Measurements from ENCODE around the gene DCLRE1C.
A peak's percentile ranks its signal among the peaks of the same experiment; 100 is the strongest.
"Not testable (repeated sequence)": the region's sequence is repeated elsewhere in the genome, so short reads cannot be mapped to it uniquely, and the experiment has no call there.

DCLRE1C gene

GRCh38 chr10:14967897-14968296 lies 14.0 kb upstream of the DCLRE1C start:
- Histone ChIP-seq H3K9me3 (ENCODE audit: low read length) (no peaks in the 10 kb centered on the region), H3K36me3 (ENCODE audit: insufficient read depth, low read length) (no peaks in the 10 kb centered on the region), H3K4me1 (ENCODE audit: insufficient read depth, low read length) (no peaks in the 10 kb centered on the region), H3K27me3 (ENCODE audit: control insufficient read depth in 1 of 2, insufficient read depth in 2 of 2, low read length in 2 of 2) (no peaks in the 10 kb centered on the region), H3K27ac (ENCODE audit: low read depth, low read length) (no peak overlapping the region), H3K9ac (ENCODE audit: low read length) (no peak overlapping the region), H3K4me3 (ENCODE audit: low read depth in 1 of 2, low read length in 2 of 2) (no peak overlapping the region)

DNA sequence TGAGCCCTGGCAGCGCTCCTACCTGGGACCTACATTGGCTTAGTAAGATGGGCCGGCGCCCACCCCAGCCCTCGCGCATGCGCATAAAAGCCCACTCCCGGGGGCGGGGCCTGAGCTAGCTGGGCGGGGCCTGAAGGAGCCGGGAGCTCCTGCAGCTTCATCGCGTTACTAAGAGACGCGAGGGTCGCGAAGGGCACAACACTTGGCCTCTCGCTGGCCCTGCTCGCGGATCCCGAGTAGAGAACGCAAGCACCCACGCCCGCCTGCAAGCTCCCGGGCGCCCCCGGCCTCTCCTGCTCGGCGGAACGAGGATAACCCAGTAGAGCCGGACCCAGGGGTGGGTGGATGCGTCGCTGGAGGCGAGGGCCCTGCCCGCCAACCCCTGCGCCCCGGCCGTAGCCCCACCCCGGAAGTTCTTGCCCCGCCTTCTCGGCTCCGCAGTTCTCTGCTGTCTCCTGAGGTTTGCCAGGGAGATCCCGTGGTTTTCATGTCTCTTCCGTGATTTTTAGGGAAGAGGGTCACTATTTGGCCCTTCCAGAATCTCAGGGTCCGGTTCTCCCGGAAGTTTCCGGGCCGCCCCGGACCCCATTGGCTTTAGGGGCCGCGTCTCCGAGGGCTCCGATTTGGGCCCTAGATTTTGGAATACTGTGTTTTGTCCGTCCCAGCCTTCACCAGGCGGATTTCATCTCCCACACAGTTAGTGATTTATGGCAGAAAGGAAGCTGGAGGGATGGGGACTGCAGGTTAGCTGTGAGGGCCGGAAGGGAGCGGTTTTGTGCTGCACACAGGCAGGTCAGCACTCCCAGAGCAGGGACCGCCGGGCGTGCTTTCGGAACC lies 5.5 kb upstream of the DCLRE1C start, which contains the start of gene MEIG1:
MEIG1 (plus strand) TSS at position 168 of the 837 bp plus-strand sequence. CDS start 7,081 bp downstream, outside the sequence.
- no peaks in the 10 kb centered on the region for H3K4me1 ChIP-seq (ENCODE audit: insufficient read depth, low read length)
- H3K27me3 ChIP-seq (ENCODE audit: control insufficient read depth in 1 of 2, insufficient read depth in 2 of 2, low read length in 2 of 2) = no peaks in the 10 kb centered on the region
- no peaks in the 10 kb centered on the region for H3K9me3 ChIP-seq (ENCODE audit: low read length)
- H3K9ac ChIP-seq (ENCODE audit: low read length) = peak within 1 kb of the TSS; percentile 83
- H3K27ac ChIP-seq (ENCODE audit: low read depth, low read length) = peak within 1 kb of the TSS; percentile 83
- H3K36me3 ChIP-seq (ENCODE audit: insufficient read depth, low read length) = no peaks in the 10 kb centered on the region
- peak within 1 kb of the TSS; percentile 63 to 90 for H3K4me3 ChIP-seq (ENCODE audit: low read depth in 1 of 2, low read length in 2 of 2)

- Histone ChIP-seq H3K4me1 (ENCODE audit: insufficient read depth, low read length) (no peaks in the 10 kb centered on the region), H3K4me3 (ENCODE audit: low read depth in 1 of 2, low read length in 2 of 2) (peak overlapping the region; percentile 63 to 90), H3K9me3 (ENCODE audit: low read length) (no peaks in the 10 kb centered on the region), H3K36me3 (ENCODE audit: insufficient read depth, low read length) (no peaks in the 10 kb centered on the region), H3K9ac (ENCODE audit: low read length) (no peak overlapping the region), H3K27ac (ENCODE audit: low read depth, low read length) (peak overlapping the region; percentile 83), H3K27me3 (ENCODE audit: control insufficient read depth in 1 of 2, insufficient read depth in 2 of 2, low read length in 2 of 2) (no peaks in the 10 kb centered on the region)
Observed at GRCh38 chr10:14958872-14959220, 5.0 kb upstream of the DCLRE1C start.

DNA sequence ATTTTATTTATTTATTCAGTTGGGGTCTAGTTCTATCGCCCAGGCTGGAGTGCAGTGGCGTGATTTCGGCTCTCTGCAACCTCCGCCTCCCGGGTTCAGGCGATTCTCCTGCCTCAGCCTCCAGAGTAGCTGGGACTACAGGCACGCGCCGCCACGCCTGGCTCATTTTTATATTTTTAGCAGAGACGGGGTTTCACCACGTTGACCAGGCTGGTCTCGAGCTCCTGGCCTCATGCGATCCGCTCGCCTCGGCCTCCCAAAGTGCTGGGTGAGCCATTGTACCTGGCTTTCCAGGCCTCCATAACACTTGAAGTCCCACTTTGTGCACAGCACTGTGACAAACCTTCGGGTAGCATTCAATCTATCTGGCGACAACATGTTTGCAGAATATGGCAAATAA lies 1.0 kb upstream of the DCLRE1C start:
- no peaks in the 10 kb centered on the region for H3K36me3 ChIP-seq (ENCODE audit: insufficient read depth, low read length)
- peaks cover 9% of the 10 kb centered on the region for H3K4me1 ChIP-seq (ENCODE audit: insufficient read depth, low read length)
- no peak overlapping the region for H3K4me3 ChIP-seq (ENCODE audit: low read depth in 1 of 2, low read length in 2 of 2)
- no peaks in the 10 kb centered on the region for H3K9me3 ChIP-seq (ENCODE audit: low read length)
- no peak overlapping the region for H3K9ac ChIP-seq (ENCODE audit: low read length)
- H3K27ac ChIP-seq (ENCODE audit: low read depth, low read length) = no peak overlapping the region
- no peaks in the 10 kb centered on the region for H3K27me3 ChIP-seq (ENCODE audit: control insufficient read depth in 1 of 2, insufficient read depth in 2 of 2, low read length in 2 of 2)

DNA sequence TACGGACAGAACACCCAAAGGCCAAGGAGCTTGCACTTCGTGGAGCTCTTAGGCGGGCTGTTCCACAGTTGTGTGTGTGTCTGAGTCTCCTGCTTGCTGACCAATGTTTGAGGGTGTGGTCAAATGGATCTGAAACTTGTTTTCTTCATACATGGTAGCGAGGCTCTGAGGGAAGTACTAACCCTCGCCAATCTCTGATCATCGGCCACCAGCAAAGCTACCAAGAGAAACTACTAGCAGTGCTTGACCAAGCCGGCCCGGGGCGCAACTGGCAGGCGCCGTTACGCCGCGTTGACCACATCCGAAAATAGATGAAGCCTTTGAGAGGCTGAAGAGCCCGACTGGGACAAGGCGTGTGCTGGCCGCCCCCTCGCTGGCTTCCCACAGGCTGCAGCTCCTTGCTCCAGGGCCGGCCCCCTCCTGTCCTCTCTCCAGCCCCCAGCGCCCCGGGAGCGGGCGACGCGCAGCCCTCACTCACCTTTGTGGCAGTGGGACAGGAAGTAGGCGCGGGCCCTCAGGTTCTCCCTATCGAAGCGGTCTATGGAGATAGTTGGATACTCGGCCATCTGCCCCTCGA lies 384 bp downstream of the DCLRE1C start:
- peak overlapping the region; percentile 72 to 99 for H3K4me3 ChIP-seq (ENCODE audit: low read depth in 1 of 2, low read length in 2 of 2)
- no peaks in the 10 kb centered on the region for H3K27me3 ChIP-seq (ENCODE audit: control insufficient read depth in 1 of 2, insufficient read depth in 2 of 2, low read length in 2 of 2)
- H3K36me3 ChIP-seq (ENCODE audit: insufficient read depth, low read length) = no peaks in the 10 kb centered on the region
- no peaks in the 10 kb centered on the region for H3K9me3 ChIP-seq (ENCODE audit: low read length)
- peak overlapping the region; percentile 93 for H3K27ac ChIP-seq (ENCODE audit: low read depth, low read length)
- H3K9ac ChIP-seq (ENCODE audit: low read length) = peak overlapping the region; percentile 40
- peaks cover 9% of the 10 kb centered on the region for H3K4me1 ChIP-seq (ENCODE audit: insufficient read depth, low read length)

DNA sequence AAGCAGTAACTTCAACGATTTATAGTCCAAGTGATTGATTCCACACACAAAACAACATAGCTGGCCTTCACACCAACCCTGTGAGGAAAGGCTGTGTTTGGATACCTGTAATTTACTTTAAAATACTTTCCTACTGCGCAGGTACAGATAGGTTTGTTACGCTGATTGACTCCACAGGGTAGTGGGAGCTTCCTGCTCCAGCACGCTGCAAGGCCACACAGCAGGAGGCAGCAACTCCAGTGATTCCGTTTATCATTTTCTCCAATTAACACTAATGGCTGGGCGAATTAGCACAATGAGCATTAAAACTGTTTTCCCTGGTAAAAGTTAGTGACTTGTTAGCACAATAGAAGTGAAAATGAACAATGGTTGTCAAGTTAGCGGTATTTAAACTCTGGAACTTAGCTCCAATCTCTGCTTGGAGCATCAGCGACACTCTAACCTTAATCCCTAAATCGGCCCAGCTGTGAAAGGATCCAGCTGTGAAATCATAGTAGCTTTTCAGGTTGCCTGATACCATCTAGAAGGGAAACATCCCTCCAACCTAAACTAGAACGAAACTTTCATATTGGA lies 959 bp downstream of the DCLRE1C start:
- Histone ChIP-seq H3K9ac (ENCODE audit: low read length) (peak overlapping the region; percentile 40), H3K9me3 (ENCODE audit: low read length) (no peaks in the 10 kb centered on the region), H3K4me1 (ENCODE audit: insufficient read depth, low read length) (peaks cover 9% of the 10 kb centered on the region), H3K27ac (ENCODE audit: low read depth, low read length) (peak overlapping the region; percentile 93), H3K36me3 (ENCODE audit: insufficient read depth, low read length) (no peaks in the 10 kb centered on the region), H3K4me3 (ENCODE audit: low read depth in 1 of 2, low read length in 2 of 2) (peak overlapping the region; percentile 72 to 99), H3K27me3 (ENCODE audit: control insufficient read depth in 1 of 2, insufficient read depth in 2 of 2, low read length in 2 of 2) (no peaks in the 10 kb centered on the region)

- no peaks in the 10 kb centered on the region for H3K9me3 ChIP-seq (ENCODE audit: low read length)
- H3K4me3 ChIP-seq (ENCODE audit: low read depth in 1 of 2, low read length in 2 of 2) = no peak overlapping the region
- H3K36me3 ChIP-seq (ENCODE audit: insufficient read depth, low read length) = peaks cover 13% of the 10 kb centered on the region
- peaks cover 9% of the 10 kb centered on the region for H3K4me1 ChIP-seq (ENCODE audit: insufficient read depth, low read length)
- H3K27me3 ChIP-seq (ENCODE audit: control insufficient read depth in 1 of 2, insufficient read depth in 2 of 2, low read length in 2 of 2) = no peaks in the 10 kb centered on the region
- no peak overlapping the region for H3K27ac ChIP-seq (ENCODE audit: low read depth, low read length)
- no peak overlapping the region for H3K9ac ChIP-seq (ENCODE audit: low read length)
Observed at GRCh38 chr10:14949291-14949690, 4.6 kb downstream of the DCLRE1C start.

DNA sequence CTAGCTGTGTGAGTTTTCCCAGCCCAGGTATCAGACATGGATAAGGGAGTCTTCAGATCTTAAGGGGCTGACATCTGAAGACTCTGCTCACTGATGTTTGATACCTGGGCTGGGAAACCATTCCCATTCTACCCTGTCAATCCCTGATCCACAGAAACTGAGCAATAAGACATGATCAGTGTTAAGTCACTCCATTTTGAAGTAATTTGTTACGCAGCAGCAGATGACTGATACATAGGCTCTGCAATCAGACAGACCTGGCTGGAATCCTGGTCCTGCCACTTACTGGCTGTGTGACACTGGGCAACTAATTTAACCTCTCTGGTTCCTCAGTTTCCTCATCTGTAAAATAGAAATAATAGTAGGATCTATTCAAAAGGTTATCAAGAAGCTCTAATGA lies 6.6 kb downstream of the DCLRE1C start:
- H3K27ac ChIP-seq (ENCODE audit: low read depth, low read length) = no peak overlapping the region
- no peak overlapping the region for H3K9ac ChIP-seq (ENCODE audit: low read length)
- peaks cover 13% of the 10 kb centered on the region for H3K36me3 ChIP-seq (ENCODE audit: insufficient read depth, low read length)
- H3K4me3 ChIP-seq (ENCODE audit: low read depth in 1 of 2, low read length in 2 of 2) = no peak overlapping the region
- H3K27me3 ChIP-seq (ENCODE audit: control insufficient read depth in 1 of 2, insufficient read depth in 2 of 2, low read length in 2 of 2) = no peaks in the 10 kb centered on the region
- H3K4me1 ChIP-seq (ENCODE audit: insufficient read depth, low read length) = no peaks in the 10 kb centered on the region
- H3K9me3 ChIP-seq (ENCODE audit: low read length) = no peaks in the 10 kb centered on the region

- Histone ChIP-seq H3K4me3 (ENCODE audit: low read depth in 1 of 2, low read length in 2 of 2) (no peak overlapping the region), H3K9ac (ENCODE audit: low read length) (no peak overlapping the region), H3K27ac (ENCODE audit: low read depth, low read length) (no peak overlapping the region), H3K36me3 (ENCODE audit: insufficient read depth, low read length) (peaks cover 17% of the 10 kb centered on the region), H3K4me1 (ENCODE audit: insufficient read depth, low read length) (no peaks in the 10 kb centered on the region), H3K9me3 (ENCODE audit: low read length) (no peaks in the 10 kb centered on the region), H3K27me3 (ENCODE audit: control insufficient read depth in 1 of 2, insufficient read depth in 2 of 2, low read length in 2 of 2) (no peaks in the 10 kb centered on the region)
Observed at GRCh38 chr10:14945108-14945507, 8.8 kb downstream of the DCLRE1C start.

GRCh38 chr10:14942950-14943338 lies 11.0 kb downstream of the DCLRE1C start:
- H3K27ac ChIP-seq (ENCODE audit: low read depth, low read length); H3K4me3 ChIP-seq (ENCODE audit: low read depth in 1 of 2, low read length in 2 of 2); H3K27me3 ChIP-seq (ENCODE audit: control insufficient read depth in 1 of 2, insufficient read depth in 2 of 2, low read length in 2 of 2); H3K9ac ChIP-seq (ENCODE audit: low read length); H3K9me3 ChIP-seq (ENCODE audit: low read length); H3K4me1 ChIP-seq (ENCODE audit: insufficient read depth, low read length): not testable (repeated sequence)
- H3K36me3 ChIP-seq (ENCODE audit: insufficient read depth, low read length) = peaks cover 17% of the 10 kb centered on the region

DNA sequence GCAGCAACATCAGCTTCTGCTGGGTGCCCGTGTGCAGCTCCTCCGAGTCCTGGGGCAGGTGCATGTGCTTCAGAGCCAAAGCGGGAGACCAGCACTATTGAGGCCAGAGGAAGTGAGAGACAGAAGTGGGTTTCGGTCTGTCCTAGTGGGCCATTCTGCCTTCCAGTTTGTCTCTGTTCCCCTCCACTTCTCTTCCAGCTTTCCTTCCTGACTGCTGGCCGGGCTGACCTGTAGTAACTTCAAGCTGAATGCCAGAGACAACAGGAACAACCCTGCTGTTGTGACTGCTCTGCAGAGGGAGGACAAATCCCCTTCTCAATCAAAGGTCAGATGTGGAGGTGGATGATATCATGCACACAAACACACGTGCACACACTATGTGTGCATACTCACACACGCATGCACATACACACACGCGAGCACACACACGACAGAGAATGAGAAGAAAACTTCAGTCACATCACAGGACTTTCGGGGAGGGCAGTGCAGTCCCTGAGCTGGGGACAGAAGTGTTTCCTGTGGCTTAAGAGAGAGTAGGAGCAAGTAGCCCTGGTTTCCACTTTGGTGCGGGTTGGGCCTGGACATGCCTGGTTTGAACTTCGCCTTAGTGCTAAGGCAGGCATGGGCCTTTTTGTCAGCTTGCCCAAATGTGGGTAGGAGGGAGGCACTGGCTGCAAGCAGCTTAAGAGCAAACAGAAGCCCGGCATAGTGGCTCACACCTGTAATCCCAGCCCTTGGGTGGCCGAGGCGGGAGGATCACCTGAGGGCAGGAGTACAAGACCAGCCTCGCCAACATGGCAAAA lies 11.5 kb downstream of the DCLRE1C start:
- not testable (repeated sequence) for H3K4me1 ChIP-seq (ENCODE audit: insufficient read depth, low read length); H3K27ac ChIP-seq (ENCODE audit: low read depth, low read length); H3K9me3 ChIP-seq (ENCODE audit: low read length); H3K9ac ChIP-seq (ENCODE audit: low read length); H3K4me3 ChIP-seq (ENCODE audit: low read depth in 1 of 2, low read length in 2 of 2); H3K27me3 ChIP-seq (ENCODE audit: control insufficient read depth in 1 of 2, insufficient read depth in 2 of 2, low read length in 2 of 2)
- peaks cover 13% of the 10 kb centered on the region for H3K36me3 ChIP-seq (ENCODE audit: insufficient read depth, low read length)
